ENCODE results near the gene APOBEC3F.

APOBEC3F gene

GRCh38 chr22:39094717-39095389 is 54.2 kb downstream of the APOBEC3F start:
- no peak for DNase-seq

DNA sequence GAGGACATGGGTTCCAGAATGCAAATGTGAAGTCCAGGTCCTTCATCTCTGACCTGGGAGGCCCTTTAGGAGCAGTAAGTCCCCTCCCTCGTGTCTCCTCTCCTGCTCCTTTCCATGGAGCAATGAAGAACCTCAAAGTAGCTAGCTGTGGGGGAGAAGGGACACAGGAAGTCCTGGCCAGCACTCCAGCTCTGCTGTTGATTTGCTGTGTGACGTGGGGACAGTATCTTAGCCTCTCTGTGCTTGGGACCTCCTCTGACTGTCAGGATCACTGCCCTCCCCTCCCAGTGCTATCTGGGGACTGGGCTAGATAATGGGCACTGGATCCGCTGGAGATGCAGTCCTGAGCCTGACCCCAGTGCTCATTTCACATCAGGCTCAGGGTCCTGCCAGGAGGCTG is 55.3 kb downstream of the APOBEC3F start:
- DNase-seq: no peak

GRCh38 chr22:39097098-39098020 is 56.7 kb downstream of the APOBEC3F start, which contains the start of gene APOBEC3H:
TSS of gene APOBEC3H (plus strand) at chr22:39097244. CDS start at chr22:39100279, 3,035 bp downstream.
- no peak for DNase-seq

- DNase-seq: no peak
These were observed 57.4 kb downstream of the APOBEC3F start for GRCh38 chr22:39098026-39098425.

- DNase-seq: no peak
These were observed 57.9 kb downstream of the APOBEC3F start for GRCh38 chr22:39098576-39098975.

DNA sequence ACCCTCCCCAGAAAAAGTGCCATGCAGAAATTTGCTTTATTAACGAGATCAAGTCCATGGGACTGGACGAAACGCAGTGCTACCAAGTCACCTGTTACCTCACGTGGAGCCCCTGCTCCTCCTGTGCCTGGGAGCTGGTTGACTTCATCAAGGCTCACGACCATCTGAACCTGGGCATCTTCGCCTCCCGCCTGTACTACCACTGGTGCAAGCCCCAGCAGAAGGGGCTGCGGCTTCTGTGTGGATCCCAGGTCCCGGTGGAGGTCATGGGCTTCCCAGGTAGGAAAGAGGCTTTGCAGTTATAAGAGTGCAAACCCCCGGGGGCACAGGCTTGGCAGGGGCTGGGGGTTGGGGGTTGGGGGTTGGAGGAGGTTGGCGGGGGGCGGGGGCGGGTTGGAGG is 60.6 kb downstream of the APOBEC3F start:
- DNase-seq: no peak

DNA sequence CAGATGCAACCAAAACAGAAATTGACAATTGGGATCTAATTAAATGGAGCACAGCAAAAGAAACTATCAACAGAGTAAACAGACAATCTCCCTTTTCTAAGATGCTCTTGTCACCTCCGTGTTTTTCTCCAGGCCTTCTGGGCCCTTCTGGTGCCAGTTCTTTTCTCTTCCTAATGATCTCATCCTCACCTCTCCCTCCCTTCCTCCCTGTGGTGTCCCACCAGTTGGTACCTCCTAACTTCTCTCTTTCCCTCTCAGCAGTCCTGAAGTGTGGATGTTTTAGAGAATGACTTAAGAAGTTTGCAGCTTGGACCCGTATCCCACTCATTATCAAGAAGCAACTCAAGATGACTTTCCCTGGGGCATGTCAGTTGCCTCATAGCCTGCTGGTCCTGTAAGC is 62.8 kb downstream of the APOBEC3F start:
- DNase-seq: no peak
